Stimulated activated CD8-positive, alpha-beta memory T cell treated with anti-CD3 and anti-CD28 coated beads, Interleukin-4, amount 100 ng/mL, for 4 hours (primary cell): ENCODE measurements around the gene TGFBR1.
"Not testable (repeated sequence)": the region's sequence is repeated elsewhere in the genome, so short reads cannot be mapped to it uniquely, and the experiment has no call there.

ENCODE experiments used
- DNase-seq, 2 donors: peaks; one replicate each; pipeline ENCODE4 v3.0.0-alpha.2; 2020; ENCODE audit warnings: low read depth in 2 of 2, low spot score in 1 of 2

TGFBR1 gene

GRCh38 chr9:99075246-99075912 lies 29.5 kb upstream of the TGFBR1 start:
- DNase-seq: no peak

GRCh38 chr9:99076030-99076429 lies 28.9 kb upstream of the TGFBR1 start:
- no peak for DNase-seq

DNA sequence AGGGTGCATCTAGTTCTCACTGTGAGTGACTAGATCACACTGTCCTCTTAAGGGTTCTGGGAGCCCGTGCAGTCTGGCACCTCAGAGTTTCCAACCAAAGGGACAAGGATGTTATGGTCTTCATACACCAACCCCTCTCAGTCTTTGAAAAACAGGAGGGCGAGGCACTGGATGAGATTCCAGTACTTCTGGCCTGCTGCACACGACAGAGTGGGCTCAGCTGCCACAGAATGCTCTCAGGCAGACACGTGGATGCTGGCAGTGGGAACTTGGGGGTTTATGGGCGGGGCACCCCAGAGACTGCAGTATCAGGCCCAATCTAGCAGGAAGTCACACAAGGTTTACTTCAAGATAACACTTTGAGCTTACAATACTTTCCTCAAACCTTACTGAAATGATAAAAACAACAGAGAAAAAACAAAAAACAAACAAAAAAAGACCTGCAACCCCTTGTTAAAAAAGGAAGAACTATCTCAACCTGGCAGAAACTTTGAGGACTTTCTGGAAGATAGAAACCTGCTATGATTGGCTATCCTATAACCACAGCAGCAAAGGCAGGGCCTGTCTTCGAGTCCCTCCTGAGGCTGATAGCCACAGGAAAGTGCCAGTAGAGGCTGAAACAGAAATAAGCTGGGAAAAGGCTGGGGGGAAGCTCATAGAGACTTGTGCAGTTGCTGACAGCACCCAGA lies 28.3 kb upstream of the TGFBR1 start:
- DNase-seq: no peak

- DNase-seq: no peak
Measured at GRCh38 chr9:99078717-99079116, 26.2 kb upstream of the TGFBR1 start.

DNA sequence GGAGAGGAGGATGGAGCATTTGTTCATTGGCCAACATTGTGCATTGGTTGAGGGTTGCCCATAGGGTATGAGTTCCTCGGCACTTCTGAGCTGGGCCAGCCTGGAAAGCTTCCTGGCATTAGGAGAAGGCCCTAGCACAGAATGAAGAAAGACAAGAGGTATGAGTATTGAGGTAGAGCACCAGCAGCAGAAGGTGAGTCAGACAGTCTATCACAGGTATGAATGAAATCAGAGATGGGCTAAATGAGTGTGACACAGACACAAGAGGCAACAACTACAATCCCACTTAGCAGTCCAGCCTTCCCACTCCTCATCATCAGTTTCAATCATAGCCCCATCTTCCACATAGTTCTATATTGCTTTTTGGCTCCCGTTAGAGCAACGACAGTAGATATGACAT lies 25.4 kb upstream of the TGFBR1 start:
- no peak for DNase-seq

DNA sequence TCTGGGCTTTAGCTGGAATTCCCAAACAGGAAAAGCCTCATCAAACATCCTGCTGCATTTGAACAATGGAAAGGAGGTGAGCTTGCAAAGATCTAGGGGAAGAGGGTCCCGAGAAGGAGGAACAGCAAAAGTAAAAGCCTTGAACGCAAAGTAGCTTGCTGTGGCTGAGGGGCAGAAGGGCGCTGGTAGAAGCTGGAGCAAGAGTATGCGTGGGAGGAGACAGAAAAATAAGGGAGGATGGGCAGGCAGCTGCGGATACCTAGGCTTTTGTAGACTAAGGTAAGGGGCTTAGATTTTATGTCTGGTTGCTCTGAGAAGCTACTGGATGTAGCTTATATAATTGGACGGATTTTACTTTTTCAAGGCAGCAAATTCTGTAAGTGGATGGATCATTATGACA lies 21.9 kb upstream of the TGFBR1 start:
- no peak for DNase-seq

DNA sequence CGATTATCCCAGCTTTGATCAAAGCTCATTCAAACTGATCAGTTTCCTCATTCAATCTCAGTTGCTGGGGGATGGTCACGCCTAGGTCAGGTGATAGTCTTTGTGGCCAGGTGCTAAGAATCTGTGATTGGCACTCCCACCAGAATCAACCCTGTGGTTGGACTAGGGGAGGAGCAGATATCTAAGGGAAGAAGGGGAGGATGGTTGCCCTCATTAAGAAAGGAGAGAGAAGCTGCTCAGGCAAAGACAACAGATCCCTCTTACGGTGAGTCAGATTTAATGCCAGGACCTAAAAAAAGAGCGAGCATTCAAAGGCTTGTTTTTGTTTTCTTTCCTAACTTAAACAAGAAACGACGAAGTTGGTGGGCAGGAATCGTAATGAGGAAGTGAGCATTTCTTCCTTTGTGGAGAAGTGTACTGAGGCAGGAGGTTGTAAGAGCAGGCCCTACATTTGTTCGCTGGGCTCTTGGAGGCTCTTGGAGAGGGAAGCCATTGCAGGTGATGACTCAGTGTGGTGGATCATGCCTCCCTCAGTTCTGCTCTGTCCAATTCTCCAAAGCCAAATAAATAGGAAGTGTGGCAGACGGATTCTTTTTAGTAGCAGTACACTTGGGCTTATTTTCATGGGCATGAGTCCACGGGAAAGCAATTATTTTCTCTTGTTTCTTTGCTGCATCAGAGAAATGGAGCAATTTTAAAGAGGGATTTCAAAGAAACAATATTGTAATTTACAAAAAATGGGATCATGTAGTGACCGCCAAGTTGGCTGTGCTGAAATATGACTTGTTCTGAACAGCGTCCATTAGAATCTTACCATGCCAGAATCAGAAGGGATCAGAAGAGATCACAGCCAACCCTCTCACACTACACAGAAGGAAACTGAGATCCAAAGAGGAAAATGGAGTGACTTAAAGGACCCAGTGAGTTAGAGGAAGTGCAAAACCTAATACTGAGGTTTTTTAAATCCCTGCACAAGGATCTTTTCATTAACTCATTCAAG lies 18.7 kb upstream of the TGFBR1 start:
- no peak for DNase-seq

DNA sequence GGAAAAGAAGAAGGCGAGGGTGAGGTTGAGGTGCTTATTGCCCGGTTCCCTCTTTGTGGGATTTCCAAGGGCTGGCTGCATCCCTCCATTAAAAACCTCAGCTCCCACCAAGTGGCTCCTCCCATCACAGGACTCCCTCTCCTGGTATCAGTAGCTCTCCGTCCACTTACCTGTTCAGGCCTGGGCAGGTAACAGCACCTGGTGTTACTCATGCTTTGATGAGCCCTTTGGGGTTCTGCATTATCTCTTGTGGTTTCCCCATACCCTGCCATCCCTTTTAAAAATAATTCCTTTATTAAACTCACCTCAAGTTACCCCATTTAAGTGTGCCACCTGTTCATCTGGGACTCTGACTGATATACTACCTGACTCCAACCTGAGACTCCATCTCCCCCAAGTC lies 17.5 kb upstream of the TGFBR1 start:
- DNase-seq: no peak

DNA sequence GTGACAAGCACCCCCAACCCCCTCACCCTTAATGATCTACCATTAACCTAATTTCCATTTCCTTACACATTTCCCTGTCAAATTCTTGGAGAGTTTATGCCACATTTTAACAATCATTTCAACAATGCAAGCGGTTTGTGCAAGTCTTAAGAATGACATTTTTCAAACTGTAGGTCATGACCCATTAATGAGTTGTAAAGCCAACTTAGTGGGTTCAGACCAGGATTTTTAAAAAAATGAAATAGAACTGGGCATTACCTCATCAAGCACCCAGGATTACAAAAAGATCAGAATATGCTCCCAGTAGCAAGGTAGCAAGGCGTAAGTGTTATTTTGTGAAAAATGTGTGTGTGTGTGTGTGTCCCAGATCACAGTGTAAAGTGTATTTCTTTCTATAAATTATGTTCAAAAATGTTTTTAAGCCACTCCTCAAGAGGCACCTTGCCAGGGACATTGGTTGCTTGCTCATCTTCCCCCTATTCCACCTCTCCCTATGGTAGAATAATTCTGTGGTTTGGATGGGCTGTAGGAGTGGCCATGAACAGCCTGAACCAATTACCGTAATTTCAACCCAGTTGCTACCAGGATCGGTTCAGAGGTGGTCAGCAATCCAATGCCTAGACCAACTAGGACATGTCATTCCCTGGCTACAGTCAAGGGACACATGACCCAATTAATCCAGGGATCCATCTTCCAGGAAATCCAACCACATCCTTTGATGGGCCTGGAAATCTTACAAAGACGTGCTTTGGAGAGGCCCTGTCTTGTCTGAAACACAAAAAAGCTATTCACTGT lies 14.4 kb upstream of the TGFBR1 start:
- DNase-seq: no peak

- DNase-seq: no peak
Measured at GRCh38 chr9:99092643-99093491, 12.0 kb upstream of the TGFBR1 start.

DNA sequence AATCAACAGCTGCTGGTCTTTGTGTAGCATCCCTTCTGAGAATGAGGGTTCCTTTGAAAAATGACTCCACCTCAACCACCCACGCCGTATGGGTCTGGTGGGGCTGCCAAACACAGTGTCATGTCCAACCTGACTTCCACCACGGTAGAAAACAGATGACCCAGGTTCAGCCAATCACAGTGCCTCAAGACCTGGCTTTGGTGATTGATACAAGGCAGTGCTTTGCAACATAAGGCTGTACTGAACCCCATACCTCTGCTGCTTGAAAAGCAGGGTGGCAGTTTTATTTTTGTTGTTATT lies 11.5 kb upstream of the TGFBR1 start:
- DNase-seq: no peak

DNA sequence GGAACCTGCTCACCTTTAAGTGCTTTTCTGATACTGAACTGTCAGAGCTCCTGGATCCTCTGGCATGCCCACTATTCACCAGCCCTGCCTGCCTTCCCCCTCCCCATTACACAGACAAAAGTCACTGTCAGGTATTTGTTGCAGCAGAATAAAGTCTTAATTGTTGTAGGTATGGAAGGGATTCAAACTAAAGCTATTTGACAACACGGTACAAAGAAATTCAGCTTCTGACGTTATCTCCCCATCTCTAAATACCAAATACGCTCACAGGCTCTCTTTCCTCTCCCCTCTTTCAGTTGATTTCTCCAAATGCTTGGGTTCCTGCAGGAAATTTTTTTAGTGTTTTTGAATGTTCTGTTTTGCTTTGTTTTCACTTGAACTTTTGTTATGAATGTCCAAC lies 9.3 kb upstream of the TGFBR1 start:
- DNase-seq: no peak

DNA sequence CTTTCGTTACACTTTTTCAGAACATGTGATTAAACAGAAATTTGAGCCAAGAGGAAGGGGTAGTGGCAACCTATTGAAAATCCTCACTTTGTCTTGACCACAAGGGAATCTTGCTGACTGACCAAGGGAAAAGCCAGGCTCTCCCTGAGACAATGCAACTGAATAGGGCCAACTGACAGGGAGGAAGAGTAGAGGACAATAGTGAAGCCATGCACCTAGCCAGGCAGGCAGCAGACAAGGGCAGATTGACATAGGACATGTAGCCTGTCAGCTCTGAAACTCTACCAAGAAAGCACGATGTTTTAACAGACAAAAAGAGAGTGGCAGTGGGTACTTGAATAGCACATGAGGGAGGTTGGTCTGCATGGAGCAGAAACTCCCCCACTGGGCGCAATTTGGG lies 8.5 kb upstream of the TGFBR1 start:
- DNase-seq: no peak

DNA sequence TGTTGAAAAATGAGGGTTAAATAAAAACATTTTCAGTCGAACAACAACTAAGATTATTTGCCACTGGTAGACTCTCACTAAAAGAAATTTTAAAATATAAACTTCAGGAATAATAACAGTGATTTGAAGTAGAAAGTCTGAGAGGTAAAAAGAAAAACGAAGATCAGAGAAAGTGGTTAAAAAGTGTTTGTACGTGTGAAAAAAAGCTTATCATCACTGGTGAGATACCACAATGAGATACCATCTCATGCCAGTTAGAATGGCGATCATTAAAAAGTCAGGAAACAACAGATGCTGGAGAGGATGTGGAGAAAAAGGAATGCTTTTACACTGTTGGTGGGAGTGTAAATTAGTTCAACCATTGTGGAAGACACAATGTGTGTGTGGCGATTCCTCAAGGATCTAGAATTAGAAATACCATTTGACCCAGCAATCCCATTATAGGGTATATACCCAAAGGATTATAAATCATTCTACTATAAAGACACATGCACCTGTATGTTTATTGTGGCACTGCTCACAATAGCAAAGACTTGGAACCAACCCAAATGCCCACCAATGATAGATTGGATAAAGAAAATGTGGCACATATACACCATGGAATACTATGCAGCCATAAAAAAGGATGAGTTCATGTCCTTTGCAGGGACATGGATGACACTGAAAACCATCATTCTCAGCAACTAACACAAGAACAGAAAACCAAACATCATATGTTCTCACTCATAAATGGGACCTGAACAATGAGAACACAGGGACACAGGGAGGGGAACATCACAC lies 4.9 kb upstream of the TGFBR1 start:
- not testable (repeated sequence) for DNase-seq

- DNase-seq: no peak
Measured at GRCh38 chr9:99101271-99101670, 3.6 kb upstream of the TGFBR1 start.

DNA sequence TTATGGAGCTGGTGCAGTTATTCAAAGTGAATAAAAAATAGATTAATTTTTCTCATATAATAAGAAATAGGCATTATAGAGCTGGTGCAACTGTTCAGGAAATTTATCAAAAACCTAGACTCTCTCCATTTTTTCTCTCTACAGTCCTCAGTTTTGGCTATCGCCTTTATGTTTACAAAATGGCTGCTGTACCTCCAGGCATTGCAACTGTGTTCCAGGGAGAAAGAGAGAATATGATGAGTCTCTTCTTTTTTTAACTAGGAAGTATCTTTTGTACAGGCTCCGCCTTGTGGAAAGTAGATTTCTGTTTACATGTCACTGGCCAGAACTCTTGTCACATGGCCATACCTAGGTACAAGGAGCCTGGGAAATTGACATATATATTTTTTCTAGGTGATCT lies 3.1 kb upstream of the TGFBR1 start:
- DNase-seq: no peak

- DNase-seq: no peak
Measured at GRCh38 chr9:99103054-99103895, 1.6 kb upstream of the TGFBR1 start.

DNA sequence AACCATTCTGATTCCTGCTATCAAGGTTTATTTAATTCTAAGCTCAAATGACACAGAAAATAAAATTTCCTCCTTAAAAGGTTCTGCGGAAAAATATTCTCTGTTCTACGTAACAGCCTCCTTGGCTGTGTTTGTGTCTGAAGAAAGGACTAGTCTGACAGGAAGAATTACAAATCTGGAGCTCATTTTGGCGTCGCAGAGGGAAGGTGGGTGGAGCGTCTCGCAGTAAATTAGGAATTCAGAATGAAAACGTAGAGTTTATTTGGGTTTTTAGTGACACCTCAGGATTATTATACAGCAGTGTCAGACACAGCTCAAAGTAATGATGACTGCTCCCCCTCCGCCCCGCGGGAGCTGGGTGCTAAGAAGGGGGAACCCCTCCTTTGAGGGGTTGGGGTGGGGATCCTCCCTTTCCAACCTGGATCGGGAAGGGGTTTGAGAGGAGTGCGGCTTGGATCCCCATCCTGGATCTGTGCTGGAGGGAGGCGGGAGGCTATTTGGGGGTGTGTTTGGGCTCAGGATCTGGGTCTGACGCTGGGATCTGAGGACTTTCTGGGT lies 933 bp upstream of the TGFBR1 start:
- no peak for DNase-seq
